MCF 10A (cell line): ENCODE data around the gene SNTG2. TPM values are rescaled to one million over a fixed set of nuclear protein-coding genes. Genes with fewer than 3 reads are reported as not detected.

Source experiments
- BruUV-seq: library from RNA; stranded (reverse); fragments of 400-500 nt; replicated peaks from 2 replicates; lab custom pipeline; 2021; lab: Mats Ljungman, UMichigan
- CTCF ChIA-PET: fragments of 300-600 bp; sonication (Branson Sonifier 250); formaldehyde crosslinking; extraction: SDS; loops from one replicate; lab custom pipeline; 2021; ENCODE audit warnings: antibody characterized with exemption, inconsistent platforms; lab: Yijun Ruan, JAX
- POLR2A ChIA-PET: fragments of 300-600, 350-650 bp; sonication (Branson Sonifier 250); formaldehyde crosslinking; extraction: SDS; loops from one replicate; lab custom pipeline; 2020; ENCODE audit warnings: antibody characterized with exemption, inconsistent platforms; lab: Yijun Ruan, JAX
- DNase-seq: peaks from one replicate; pipeline ENCODE4 v3.0.0-alpha.2; 2018; ENCODE audit not compliant: unreplicated experiment
- H3K27ac Mint-ChIP-seq: one replicate; pipeline ENCODE4 v1.8.0; 2022; ENCODE audit warnings: mild to moderate bottlenecking, low read depth, mixed read lengths; ENCODE audit not compliant: unreplicated experiment
- H3K27me3 Mint-ChIP-seq: one replicate; pipeline ENCODE4 v1.8.0; 2022; ENCODE audit warnings: mixed read lengths; ENCODE audit not compliant: insufficient read depth, unreplicated experiment
- H3K36me3 Mint-ChIP-seq: one replicate; pipeline ENCODE4 v1.8.0; 2022; ENCODE audit warnings: mild to moderate bottlenecking, moderate library complexity, mixed read lengths; ENCODE audit not compliant: insufficient read depth, unreplicated experiment
- H3K4me1 Mint-ChIP-seq: one replicate; pipeline ENCODE4 v1.8.0; 2022; ENCODE audit warnings: mixed read lengths; ENCODE audit not compliant: insufficient read depth, unreplicated experiment
- H3K4me3 Mint-ChIP-seq: one replicate; pipeline ENCODE4 v1.8.0; 2022; ENCODE audit warnings: mild to moderate bottlenecking, moderate library complexity, mixed read lengths; ENCODE audit not compliant: unreplicated experiment
- H3K9me3 Mint-ChIP-seq: one replicate; pipeline ENCODE4 v1.8.0; 2022; ENCODE audit warnings: mixed read lengths; ENCODE audit not compliant: unreplicated experiment
- CTCF ChIP-seq: fragments of 200-600 bp; IDR thresholded peaks from one replicate; pipeline ENCODE4 v1.8.0; 2022; ENCODE audit warnings: antibody characterized with exemption, mild to moderate bottlenecking; ENCODE audit not compliant: unreplicated experiment
- intact Hi-C: fragments of 100-400 bp; cut with micrococcal nuclease; formaldehyde crosslinking; loops from 2 replicates; pipeline ENCODE4 v1.14.1; 2022
- total RNA-seq: library from RNA; stranded (reverse); gene quantifications from 2 replicates; pipeline ENCODE4 v1.2.3, GENCODE V29; 2022

The SNTG2 gene
- total RNA-seq, 1 experiment from 2014 or later = not detected

GRCh38 chr2:1402064-1402463, 451.4 kb downstream of the SNTG2 start:
- Mint-ChIP-seq H3K9me3 (peaks cover 10% of the 10 kb centered on the region), H3K4me1 (peaks cover 18% of the 10 kb centered on the region), H3K27me3 (peaks cover 9% of the 10 kb centered on the region), H3K27ac (no peak overlapping the region), H3K4me3 (no peak overlapping the region), H3K36me3 (no peaks in the 10 kb centered on the region)
- DNase-seq = no peak
- POLR2A ChIA-PET = no interaction called here
- BruUV-seq = no TSS peak
- intact Hi-C loops = no loop called here
- CTCF ChIA-PET = no interaction called here
- TF ChIP-seq CTCF = no peak

- intact Hi-C loops = no loop called here
- no peaks in the 10 kb centered on the region for H3K36me3 Mint-ChIP-seq
- POLR2A ChIA-PET = no interaction called here
- CTCF ChIA-PET = no interaction called here
- H3K4me1 Mint-ChIP-seq = peaks cover 18% of the 10 kb centered on the region
- no peak for DNase-seq
- BruUV-seq = no TSS peak
- H3K27ac Mint-ChIP-seq = no peak overlapping the region
- no peaks in the 10 kb centered on the region for H3K27me3 Mint-ChIP-seq
- no peak for TF ChIP-seq CTCF
- H3K4me3 Mint-ChIP-seq = no peak overlapping the region
- H3K9me3 Mint-ChIP-seq = peaks cover 10% of the 10 kb centered on the region
Measured at GRCh38 chr2:1403565-1403964, 452.9 kb downstream of the SNTG2 start.

- intact Hi-C loops = no loop called here
- Mint-ChIP-seq H3K27me3 (no peaks in the 10 kb centered on the region), H3K9me3 (peaks cover 10% of the 10 kb centered on the region), H3K27ac (peak overlapping the region; percentile 28), H3K4me3 (no peak overlapping the region), H3K4me1 (peaks cover 18% of the 10 kb centered on the region), H3K36me3 (no peaks in the 10 kb centered on the region)
- DNase-seq = no peak
- ChIA-PET POLR2A (no interaction called here), CTCF (no interaction called here)
- TF ChIP-seq CTCF = no peak
- BruUV-seq = no TSS peak
Measured at GRCh38 chr2:1405124-1405523, 454.5 kb downstream of the SNTG2 start.

DNA sequence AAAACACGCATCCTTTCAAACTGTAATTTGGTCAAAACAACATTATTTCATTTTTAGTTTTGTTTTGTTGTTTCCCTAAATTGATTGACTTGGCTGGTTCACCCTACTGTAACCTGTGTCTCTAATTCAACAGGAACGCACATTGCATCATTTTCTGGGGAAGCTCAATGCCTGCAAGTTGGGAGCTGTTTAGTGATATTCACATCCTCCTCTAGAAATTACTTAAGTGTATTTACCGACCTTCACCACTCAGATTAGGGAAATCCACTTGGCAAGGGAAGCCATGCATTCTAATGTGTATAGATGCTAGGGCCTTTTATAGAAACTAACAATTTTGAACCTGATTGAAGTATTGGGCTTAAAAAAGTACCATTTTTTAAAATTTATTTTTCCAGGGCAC, 455.3 kb downstream of the SNTG2 start:
- H3K36me3 Mint-ChIP-seq = no peaks in the 10 kb centered on the region
- H3K9me3 Mint-ChIP-seq = peaks cover 10% of the 10 kb centered on the region
- H3K4me3 Mint-ChIP-seq = no peak overlapping the region
- BruUV-seq = no TSS peak
- H3K4me1 Mint-ChIP-seq = peaks cover 18% of the 10 kb centered on the region
- POLR2A ChIA-PET = interaction anchor here (0.8 kb wide), 1 partner anchor 10 kb away, joined by 3 read pairs; no protein-coding TSS in a partner anchor
- CTCF ChIA-PET = no interaction called here
- intact Hi-C loops = no loop called here
- no peak for TF ChIP-seq CTCF
- no peak overlapping the region for H3K27ac Mint-ChIP-seq
- no peaks in the 10 kb centered on the region for H3K27me3 Mint-ChIP-seq
- DNase-seq = peak; percentile 22
